Stimulated activated CD8-positive, alpha-beta memory T cell treated with anti-CD3 and anti-CD28 coated beads, Interleukin-7, amount 100 ng/mL, for 48 hours (primary cell): ENCODE results near the gene SMAD7.

Experiments used
- DNase-seq, 2 donors: peaks; one replicate each; pipeline ENCODE4 v3.0.0-alpha.2; 2020; ENCODE audit warnings: low read depth in 1 of 2; ENCODE audit errors: extremely low read depth in 1 of 2

Gene SMAD7

DNA sequence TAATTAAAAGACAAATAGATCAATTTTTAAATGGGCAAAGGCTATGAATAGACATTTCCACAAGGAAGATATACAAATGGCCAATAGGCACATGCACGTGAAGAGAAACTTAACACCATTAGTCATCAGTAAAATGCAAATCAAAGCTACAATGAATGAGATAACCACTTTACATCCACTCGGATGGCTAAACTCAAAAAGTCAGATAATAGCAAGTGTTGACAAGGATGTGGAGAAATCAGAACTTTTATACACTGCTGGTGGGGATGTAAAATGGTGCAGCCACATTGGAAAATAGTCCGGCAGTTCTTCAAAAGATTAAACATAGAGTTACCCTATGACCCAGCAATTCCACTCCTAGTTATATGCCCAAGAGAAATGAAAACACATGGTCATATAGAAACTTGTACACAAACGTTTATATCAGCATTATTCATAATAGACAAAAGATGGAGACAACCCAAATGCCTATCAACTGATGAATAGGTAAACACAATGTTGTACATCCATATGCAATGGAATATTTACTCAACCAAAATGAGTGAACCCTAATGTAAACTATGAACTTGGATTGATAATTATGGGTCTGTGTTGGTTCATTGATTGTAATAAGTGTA lies 51.1 kb downstream of the SMAD7 start:
- DNase-seq = no peak

DNA sequence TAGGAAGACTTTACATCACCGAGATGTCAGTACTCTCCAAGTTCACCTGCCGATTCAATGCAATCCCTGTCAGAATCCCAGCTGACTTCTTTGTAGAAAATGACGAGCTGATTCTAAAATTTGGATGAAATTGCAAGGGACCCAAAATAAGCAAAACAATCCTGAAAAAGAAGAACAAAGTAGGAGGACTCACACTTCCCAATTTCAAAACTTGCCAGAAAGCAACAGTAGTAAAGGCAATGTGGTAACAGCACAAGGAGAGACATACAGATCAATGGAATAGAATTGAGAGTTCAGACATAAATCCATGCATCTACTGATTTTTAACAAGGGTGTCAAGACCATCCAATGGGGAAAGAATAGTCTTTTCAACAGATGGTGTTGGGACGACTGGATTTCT lies 52.2 kb downstream of the SMAD7 start:
- no peak for DNase-seq

DNA sequence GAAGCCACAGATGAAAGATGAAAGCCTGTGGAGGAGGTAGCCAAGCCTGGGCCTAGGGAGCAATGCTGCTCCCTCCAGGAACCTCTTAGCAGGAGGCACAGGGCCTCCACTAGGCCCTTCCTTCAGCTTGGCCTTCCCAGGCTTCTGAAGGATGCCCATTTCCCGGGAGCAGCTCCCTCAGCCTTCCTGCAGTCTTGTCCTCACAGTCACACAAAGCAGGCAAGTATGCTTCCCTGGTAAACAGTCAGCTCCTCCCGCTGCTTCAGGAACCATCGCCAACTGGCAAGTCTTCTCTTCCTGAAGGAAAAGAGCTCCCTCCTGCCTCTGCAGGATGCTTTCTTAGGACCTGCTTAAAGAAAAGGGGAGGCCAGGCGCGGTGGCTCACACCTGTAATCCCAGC lies 53.2 kb downstream of the SMAD7 start:
- no peak for DNase-seq

DNA sequence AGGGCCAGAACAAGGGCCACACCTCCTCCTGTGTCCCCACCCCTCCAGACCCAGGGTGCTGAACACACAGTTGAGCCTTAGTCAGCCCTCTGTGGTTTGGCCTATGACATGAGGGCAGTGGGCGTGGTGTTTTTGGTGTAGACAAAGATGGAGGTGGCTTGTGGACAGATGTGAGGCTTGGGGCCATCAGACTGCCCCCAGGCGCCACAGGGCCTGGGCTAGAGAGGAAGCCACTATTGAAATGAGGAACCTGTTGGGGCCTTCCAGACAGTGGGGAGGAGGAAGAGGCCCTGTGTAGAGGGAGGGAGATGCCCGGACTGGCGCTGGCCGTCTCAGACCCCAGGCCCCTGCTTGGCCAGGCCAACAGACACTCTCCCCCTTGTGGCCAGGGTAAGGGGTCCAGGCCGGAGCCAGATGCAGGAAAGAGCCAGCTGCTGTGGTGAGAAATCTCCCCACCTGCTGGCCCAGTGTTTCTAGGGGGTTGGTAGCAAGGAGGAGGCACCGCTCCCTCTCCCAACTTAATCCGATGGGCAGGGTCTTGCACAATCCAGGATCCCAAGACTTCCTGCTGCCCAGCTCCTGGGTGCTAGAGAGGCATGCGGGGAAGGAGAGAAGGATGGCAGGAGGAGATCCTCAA lies 53.8 kb downstream of the SMAD7 start:
- DNase-seq = peak in 1 of 2 donors; percentile 36

DNA sequence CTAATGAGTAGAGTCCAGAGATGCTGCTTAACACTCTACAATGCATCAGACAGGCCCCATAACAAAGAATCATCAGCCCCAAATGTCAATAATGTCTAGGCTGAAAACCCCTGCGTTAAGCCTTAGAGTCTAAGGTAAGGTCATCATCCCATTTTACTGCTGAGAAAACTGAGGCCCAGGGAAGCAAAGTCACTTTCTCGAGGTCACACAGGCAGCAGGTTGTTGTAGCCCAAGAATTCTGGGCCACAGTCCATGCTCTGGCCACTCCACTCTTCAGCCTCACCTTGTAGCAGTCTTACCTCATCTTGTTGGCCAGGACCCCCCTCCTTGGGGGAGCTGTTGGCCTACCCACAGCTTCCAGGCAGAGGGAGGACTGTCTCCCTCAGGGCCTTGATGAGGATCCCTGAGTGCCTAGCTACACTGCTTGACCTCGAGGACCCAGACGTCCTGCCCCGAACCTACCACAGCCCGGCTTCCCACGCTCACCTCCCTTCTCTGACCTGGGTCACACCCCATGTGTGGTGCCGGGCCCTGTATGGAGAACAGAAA lies 54.4 kb downstream of the SMAD7 start:
- DNase-seq = no peak

DNA sequence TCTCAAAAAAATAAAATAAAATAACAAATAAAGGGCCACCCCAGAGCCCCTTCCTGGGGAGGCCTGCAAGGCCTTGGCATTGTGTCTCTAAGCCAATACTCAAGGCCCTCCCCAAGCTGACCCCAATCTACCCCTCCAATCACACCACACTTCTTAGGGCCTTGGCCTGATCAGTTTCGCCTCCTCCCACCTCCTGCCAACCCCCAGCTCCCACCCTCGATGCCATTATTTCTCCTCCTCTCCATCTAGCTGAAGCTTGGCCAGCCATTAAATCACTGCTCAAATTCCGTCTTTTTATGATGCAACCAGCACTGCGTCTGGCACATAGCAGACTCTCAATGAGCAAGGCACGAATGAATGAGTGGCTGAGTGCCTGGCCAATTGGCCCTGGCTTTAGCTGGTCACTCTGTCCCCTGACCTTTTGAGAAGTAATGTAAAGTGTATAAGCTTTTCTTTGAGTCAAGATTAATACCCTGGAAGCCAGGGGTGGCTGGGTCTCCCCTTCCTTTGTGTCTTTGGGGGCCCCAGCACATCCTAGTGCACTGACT lies 55.9 kb downstream of the SMAD7 start:
- no peak for DNase-seq

DNA sequence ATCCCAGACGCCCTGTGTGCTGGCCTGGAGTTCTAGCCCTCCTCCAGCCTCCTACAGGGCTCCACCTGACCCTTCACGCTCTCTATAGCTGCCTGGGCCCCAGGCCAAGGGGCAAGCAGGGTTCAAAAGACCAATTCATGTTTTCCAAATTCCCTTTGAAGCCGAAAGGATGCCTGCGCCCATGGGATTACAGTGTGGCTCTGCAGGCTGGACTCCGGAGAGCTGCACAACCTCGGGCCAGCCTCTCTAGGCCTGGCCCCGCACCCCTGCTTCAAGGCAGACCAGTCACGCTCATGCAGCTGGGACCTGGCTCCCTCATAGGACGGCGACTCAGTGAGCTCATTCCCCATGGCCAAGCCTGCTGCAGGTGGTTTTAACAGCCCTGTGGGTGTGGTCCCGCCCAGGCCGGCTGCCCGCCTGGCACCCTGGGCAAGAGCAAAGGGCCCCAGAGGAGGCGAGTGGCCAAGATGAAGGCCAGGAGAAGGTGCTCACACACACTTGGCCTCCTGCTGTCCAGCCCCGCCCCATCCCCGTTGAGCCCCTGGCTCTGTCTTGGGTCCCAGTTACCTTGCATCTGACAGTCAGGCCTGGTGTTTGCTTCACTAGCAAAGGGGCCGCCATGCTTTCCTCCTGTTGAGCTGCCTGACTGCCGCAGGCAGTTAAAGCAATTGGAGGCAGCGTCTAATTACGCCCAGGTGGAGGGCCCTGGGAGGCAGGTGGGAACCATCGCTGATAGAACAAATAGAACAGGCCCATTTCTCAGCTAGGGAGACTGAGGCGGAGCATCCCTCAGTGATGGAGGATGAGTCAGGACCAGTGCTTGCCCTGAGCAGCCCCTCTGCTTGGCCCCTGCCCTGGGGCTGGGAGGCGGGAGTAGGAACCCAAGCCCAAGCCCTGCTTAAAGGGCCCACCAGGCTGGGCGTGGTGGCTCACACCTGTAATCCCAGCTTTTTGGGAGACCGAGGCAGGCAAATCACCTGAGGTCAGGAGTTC lies 56.9 kb downstream of the SMAD7 start:
- DNase-seq = no peak

DNA sequence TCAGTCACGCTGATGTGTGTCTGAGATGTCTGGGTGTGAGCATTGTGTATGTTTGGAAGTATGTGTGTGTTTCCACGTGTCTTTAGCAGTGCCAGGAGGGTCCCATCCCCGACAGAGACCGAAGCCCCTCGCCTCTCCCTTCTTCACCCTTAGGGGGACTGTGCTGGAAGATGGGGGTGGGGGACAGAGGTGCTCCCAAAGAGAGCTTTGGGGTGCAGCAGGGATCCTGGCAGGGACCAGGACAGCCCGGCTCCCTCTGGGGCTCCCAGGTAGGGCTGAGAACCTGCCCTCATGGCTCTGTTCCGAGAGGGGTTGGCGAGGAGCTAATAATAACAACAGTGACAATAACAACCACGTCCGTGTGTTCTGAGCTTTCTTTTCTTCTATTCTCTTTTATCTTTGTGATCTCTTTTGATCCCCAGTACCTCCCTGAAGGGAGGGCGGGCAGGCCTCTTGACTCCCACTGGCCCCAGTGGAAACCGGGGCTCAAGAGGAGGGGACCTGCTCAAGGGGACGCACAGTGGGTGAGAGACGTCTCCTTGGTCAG lies 57.6 kb downstream of the SMAD7 start:
- no peak for DNase-seq

DNA sequence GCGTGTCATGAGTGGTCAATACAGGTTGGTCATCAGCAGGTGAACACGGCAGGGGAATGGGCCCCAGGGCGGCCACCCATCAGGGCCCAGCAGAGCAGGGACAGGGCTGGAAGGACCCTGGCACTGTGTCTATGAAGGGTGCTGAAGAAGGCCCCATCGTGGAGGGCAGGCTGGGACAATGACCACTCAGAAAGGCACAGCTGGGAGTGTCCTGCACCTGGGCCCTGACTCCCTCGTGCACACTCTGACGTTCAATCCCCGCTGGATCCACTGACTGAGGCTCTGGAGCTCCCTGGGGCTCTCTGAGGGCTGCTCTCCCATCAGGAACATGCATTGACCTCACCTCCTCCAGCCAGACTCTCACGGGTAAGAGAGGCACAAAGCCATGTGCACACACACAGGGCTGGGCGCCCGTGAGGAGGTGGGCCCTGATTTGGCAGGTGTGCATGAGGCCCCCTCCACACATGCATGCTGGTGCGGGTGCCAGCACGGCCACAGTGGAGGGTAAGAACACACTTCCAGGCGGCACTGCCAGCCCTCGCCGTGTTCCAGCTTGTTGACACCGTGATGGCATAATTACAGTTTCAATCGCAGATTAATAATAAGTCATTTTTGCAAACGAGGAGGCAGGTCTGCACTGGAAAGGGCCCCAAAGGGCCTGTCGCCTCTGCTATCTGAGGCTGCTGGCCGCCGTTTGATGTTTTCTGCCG lies 58.5 kb downstream of the SMAD7 start:
- no peak for DNase-seq

DNA sequence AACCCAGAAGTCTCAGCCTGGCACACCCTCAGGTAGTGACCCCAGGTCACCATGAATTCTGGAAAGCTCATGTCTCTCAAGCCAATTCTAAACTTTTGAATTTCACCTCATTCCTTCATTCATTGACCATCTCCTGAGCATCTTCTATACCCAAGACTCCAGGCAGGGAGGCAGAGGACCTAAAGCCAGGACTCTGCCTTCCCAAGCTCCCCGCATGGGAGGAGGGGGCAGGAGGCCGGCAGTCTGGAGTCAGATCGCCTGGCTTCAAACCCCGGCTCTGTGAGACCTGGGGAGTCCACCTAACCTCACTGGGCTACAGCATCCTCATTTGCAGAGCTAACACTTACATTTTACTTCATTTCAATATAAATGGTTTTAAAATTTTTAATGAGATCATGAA lies 59.0 kb downstream of the SMAD7 start:
- DNase-seq = no peak

DNA sequence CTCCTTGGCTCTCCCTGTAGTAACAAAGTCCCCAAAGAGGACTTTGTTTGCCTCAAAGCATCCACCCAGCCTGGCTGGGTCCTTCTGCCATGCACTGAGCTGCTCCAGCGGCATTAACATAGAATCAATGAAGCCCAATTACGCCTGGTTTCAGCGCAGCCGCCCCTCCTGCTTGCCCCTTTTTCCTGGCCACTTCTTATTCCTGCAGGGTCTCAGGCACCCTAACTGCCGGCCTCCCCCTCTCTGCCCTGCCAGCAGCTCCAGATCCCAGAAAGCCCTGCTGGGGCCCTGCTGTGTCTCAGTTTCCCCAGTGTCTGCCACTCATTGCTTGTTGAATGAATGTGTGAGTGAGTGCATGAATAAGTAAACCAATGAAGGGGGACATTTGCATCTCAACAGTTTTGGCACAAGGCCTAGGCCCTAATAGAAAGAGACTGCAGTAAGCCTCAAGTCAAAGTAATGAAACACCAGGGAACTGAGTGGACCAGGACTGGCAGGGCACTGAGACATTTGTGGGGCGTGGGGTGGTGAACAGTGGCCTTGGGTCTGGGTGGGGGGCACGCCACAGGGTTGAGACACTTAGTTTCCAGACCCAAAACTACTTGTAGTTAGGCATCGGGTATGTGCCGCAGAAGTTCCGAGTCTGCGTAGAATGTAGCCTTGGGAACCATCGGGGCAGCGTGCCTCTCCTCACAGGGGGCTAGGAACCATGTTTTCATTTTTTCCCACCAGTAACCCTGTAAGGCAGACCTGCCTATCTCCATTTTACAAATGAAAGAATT lies 60.6 kb downstream of the SMAD7 start:
- no peak for DNase-seq

DNA sequence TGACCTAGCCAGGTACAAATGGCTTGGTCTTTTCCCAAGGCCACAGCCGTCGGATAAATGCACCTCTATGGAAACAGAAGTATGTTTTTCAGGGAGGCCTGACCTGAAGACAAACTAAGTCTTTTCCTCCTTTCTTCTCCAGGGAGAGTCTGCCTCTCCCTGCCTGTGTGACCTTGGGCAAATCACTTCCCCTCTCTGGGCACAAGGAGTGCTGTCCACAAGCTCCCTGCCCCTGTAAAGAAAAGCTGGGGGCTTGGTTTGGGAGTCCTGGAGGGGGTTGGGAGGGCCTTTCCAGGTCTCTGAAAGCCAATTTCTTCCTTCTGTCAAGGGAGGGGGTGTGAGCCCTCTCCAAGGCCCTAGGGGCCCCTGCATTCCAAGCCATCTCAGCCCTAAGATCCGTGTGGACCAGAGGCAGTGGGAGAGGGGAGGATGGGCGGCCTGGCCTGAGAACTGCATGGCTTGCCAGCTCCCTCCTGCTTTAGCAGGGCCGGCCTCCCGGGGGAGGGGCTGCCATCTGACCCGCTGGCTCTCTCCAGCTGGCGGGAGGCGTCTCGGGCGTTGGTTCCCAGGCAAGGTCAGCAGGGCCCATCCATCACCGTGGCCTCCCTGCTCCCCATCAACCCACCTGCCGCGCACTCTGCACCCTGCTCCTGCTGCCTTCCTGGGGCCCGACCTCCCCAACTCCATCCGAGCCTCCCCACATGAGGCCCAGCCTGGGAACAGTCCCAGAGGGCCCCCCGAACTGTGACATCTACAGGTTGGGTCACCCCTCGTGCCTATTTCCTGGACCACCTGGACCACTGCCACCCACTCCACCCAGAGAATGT lies 61.4 kb downstream of the SMAD7 start:
- no peak for DNase-seq

DNA sequence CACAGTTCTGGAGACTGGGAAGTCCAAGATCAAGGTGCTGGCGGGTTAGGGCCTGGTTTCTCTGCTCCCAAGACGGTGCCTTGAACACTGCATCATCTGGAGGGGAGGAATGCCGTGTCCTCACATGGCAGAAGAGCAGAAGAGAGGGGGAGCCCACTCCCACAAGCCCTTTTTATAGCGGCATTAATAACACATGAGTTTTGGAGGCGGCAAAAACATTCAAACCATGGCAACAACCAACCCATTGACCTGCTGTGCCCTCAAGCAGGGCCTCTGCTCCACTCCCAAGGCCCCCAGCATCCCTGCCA lies 62.0 kb downstream of the SMAD7 start:
- DNase-seq = no peak

DNA sequence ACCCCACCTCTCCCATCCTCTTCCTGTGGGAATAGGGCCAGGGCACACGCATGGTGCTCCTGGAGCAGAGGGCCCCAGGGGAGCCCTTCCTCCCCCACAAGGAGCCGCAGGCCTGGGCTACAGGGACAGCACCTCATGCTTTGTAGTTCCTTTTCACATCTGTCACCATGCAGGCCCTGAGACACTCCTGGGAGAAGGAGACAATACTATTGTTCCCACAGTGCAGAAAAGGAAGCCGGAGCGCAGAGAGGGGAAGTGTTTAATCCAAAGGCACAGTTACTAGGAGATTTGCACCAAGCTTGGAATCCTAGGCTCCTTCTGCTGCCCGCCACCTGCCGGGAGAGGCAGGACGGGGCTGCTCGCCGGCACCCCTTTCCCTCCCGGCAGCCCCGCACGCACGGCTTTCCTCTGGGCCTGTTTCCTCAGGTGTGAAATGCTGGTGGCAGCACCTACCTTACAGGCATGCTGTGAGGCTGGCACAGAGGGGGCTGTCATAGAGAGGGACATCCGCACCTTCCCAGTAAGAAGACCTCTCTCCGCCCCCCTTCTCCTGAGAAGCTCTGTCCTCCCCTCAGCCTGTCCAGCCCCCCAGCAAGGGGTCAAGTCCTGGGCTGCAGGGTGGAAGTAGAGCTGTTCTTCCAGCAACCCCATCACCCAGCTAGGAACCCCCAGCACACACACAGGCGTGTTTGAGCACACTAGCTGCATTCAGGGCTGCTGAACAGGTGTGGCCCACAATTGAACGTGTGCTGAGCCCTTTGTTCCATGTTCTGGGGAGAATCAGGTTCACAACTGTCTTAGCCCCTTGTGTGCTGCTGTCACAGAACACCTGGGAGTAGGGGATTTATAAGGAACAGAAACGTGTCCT lies 62.6 kb downstream of the SMAD7 start:
- no peak for DNase-seq

DNA sequence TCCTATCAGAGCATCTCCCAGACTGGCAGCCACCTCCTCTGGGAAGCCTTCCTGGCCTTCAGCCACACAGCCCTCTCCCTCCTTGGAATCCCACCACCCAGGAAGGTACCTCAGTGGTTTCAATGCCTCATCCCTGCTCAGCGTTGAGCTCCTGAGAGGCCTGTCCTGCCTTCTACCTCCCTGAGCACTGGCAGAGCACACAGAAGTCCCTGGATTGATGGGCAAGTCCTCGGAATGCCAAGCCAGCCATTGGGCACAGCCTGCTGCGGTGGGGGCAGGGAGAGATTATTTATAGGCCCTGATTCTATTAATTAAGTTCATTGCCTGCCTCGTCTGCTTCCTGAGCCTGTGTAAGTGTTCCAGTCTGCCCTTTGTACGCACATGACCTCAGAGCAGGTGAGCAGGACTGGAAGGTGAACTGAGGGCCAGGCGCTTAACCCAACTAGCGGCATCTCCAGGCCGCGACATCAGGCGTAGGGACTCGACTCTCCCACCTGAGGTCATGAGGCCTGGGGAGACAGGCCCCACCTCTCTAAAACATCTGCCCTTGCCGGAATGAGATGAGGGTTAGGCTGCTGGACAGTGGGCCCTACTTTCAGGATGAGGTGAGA lies 63.4 kb downstream of the SMAD7 start:
- DNase-seq = no peak

DNA sequence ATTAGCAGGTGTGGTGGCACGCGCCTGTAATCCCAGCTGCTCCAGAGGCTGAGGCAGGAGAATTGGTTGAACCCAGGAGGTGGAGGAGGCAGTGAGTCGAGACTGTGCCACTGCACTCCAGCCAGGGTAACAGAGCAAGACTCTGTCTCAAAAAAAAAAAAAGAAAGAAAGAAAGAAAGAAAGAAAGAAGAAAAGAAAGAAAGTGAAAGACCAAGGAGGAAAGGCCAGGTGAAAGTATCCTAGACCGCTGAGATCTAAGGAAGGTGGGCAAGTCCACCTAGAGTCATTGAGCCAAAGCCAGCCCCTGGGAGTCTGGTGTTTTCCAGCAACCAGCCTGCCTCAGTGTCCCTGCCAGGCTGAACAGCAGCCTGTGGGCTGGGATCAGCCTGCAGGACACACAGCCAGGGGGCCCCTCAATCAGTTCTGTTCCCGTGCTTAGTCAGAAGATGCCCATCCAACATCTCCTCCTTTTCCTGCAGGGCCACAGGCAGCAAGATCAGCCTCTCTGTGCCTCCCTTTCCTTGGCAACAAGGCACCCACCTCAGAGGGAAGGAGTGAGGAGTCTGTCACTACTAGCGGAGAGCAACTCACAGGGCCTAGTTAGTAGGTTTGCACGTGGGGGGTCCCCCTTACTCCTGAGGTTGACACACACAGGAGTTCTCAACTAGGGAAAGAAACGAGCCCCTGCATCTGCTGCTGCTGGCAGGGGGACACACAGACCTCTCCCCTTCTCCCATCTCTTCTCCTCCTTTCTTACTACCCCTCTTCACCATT lies 64.1 kb downstream of the SMAD7 start:
- no peak for DNase-seq

DNA sequence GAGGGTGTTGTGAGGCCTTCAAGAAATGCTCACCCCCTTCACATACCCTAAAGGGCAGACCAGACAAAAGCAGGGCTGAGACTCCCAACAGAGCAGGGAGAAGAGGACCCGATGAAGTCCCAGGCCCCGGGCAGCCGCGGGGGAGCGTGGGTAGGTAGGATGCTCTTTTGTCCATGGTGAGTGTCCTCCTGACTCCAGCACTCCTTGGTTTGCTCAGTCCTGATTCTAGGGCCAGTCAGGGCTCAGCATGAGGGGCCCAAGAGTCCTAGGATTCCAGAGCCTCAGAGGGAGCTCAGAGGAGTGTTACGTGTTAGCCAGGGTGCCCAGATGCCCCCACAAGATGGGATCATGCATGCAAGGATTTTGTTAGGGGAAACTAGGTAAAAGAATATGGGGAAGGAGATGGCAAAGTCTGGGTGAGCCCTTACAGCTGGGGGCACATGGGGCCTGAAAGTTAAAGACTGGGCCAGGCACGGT lies 64.8 kb downstream of the SMAD7 start:
- no peak for DNase-seq
